H9 (cell line): ENCODE measurements around the gene LRRTM1. TPM values are rescaled to one million over a fixed set of nuclear protein-coding genes. Genes with fewer than 3 reads are reported as not detected.

Experiments
- DNase-seq: peaks from one replicate; pipeline ENCODE4 v3.0.0-alpha.2; 2017
- H2AFZ ChIP-seq: one replicate; pipeline ENCODE4 v1.6.1; 2013; ENCODE audit warnings: mild to moderate bottlenecking, low read length, control low read depth, moderate library complexity
- H2AK5ac ChIP-seq: 2 replicates; pipeline ENCODE4 v1.6.1; 2013; ENCODE audit warnings: low read length, control low read depth, mixed read lengths; ENCODE audit not compliant: insufficient read length
- H2BK120ac ChIP-seq: one replicate; pipeline ENCODE4 v1.6.1; 2013; ENCODE audit warnings: low read depth, mild to moderate bottlenecking, low read length, control low read depth, inconsistent platforms; ENCODE audit not compliant: poor library complexity, severe bottlenecking
- H2BK12ac ChIP-seq: 2 replicates; pipeline ENCODE4 v1.6.1; 2013; ENCODE audit warnings: low read length, control low read depth, mixed read lengths, low read depth; ENCODE audit not compliant: insufficient read length
- H2BK15ac ChIP-seq: 2 replicates; pipeline ENCODE4 v1.6.1; 2013; ENCODE audit warnings: low read depth, low read length, control low read depth
- H2BK20ac ChIP-seq: one replicate; pipeline ENCODE4 v1.6.1; 2013; ENCODE audit warnings: low read depth, mild to moderate bottlenecking, low read length, control low read depth, inconsistent platforms; ENCODE audit not compliant: poor library complexity, severe bottlenecking
- H2BK5ac ChIP-seq: 2 replicates; pipeline ENCODE4 v1.6.1; 2013; ENCODE audit warnings: low read length, control low read depth, mixed read lengths; ENCODE audit not compliant: insufficient read length
- H3K14ac ChIP-seq: 2 replicates; pipeline ENCODE4 v1.6.1; 2013; ENCODE audit warnings: low read length, control low read depth; ENCODE audit not compliant: insufficient read depth
- H3K18ac ChIP-seq: 2 replicates; pipeline ENCODE4 v1.6.1; 2013; ENCODE audit warnings: low read depth, mild to moderate bottlenecking, mixed read lengths, low read length, control low read depth; ENCODE audit not compliant: insufficient read length
- H3K23ac ChIP-seq: 2 replicates; pipeline ENCODE4 v1.6.1; 2013; ENCODE audit warnings: low read length, control low read depth, mixed read lengths, low read depth; ENCODE audit not compliant: insufficient read length
- H3K23me2 ChIP-seq: 2 replicates; pipeline ENCODE4 v1.6.1; 2013; ENCODE audit warnings: low read depth, mild to moderate bottlenecking, mixed read lengths, low read length, control low read depth; ENCODE audit not compliant: insufficient read length, poor library complexity, severe bottlenecking
- H3K27ac ChIP-seq: 2 replicates; pipeline ENCODE4 v1.5.1; 2013; ENCODE audit warnings: low read length, control low read depth, mixed read lengths, low read depth; ENCODE audit not compliant: insufficient read length
- H3K27me3 ChIP-seq: 2 replicates; pipeline ENCODE4 v1.6.1; 2013; ENCODE audit warnings: low read length, control low read depth, inconsistent platforms; ENCODE audit not compliant: insufficient read depth
- H3K4ac ChIP-seq: 2 replicates; pipeline ENCODE4 v1.6.1; 2013; ENCODE audit warnings: low read depth, mild to moderate bottlenecking, control low read depth, inconsistent platforms, low read length, moderate library complexity
- H3K4me1 ChIP-seq: 2 replicates; pipeline ENCODE4 v1.6.1; 2013; ENCODE audit warnings: low read length, control low read depth, inconsistent platforms; ENCODE audit not compliant: insufficient read depth
- H3K4me2 ChIP-seq: 2 replicates; pipeline ENCODE4 v1.6.1; 2013; ENCODE audit warnings: low read length, control low read depth, mixed read lengths; ENCODE audit not compliant: insufficient read length, insufficient read depth
- H3K56ac ChIP-seq: 2 replicates; pipeline ENCODE4 v1.6.1; 2013; ENCODE audit warnings: low read depth, mild to moderate bottlenecking, mixed read lengths, low read length, control low read depth; ENCODE audit not compliant: insufficient read length
- H3K79me1 ChIP-seq: 2 replicates; pipeline ENCODE4 v1.6.1; 2013; ENCODE audit warnings: low read depth, mild to moderate bottlenecking, moderate library complexity, low read length, control low read depth, inconsistent platforms; ENCODE audit not compliant: insufficient read depth, poor library complexity, severe bottlenecking
- H3K79me2 ChIP-seq: 2 replicates; pipeline ENCODE4 v1.6.1; 2013; ENCODE audit warnings: low read length, control low read depth, inconsistent platforms; ENCODE audit not compliant: insufficient read depth
- H3K9ac ChIP-seq: 2 replicates; pipeline ENCODE4 v1.6.1; 2013; ENCODE audit warnings: low read length, control low read depth, mixed read lengths; ENCODE audit not compliant: insufficient read length; ENCODE audit errors: extremely low read depth
- H3K9me3 ChIP-seq: one replicate; pipeline ENCODE4 v1.6.1; 2013; ENCODE audit warnings: low read depth, low read length, inconsistent platforms; ENCODE audit not compliant: control insufficient read depth
- H3T11ph ChIP-seq: one replicate; pipeline ENCODE4 v1.6.1; 2013; ENCODE audit warnings: mild to moderate bottlenecking, low read length, control low read depth, inconsistent platforms
- H4K20me1 ChIP-seq: one replicate; pipeline ENCODE4 v1.6.1; 2013; ENCODE audit not compliant: control insufficient read depth, insufficient read length, insufficient read depth
- H4K5ac ChIP-seq: 2 replicates; pipeline ENCODE4 v1.6.1; 2013; ENCODE audit warnings: low read depth, mild to moderate bottlenecking, mixed read lengths, low read length, control low read depth; ENCODE audit not compliant: insufficient read length
- H4K8ac ChIP-seq: replicated peaks from 2 replicates; pipeline ENCODE4 v1.6.1; 2013; ENCODE audit warnings: low read length, control low read depth, mixed read lengths, low read depth; ENCODE audit not compliant: insufficient read length
- H4K91ac ChIP-seq: 2 replicates; pipeline ENCODE4 v1.6.1; 2013; ENCODE audit warnings: low read depth, mild to moderate bottlenecking, moderate library complexity, mixed read lengths, low read length, control low read depth; ENCODE audit not compliant: insufficient read length
- H3K27ac Mint-ChIP-seq, 3 experiments: 2 replicates in 2 of 3; 3 replicates in 1 of 3; pipeline ENCODE4 v1.8.0; 2020 to 2021; ENCODE audit warnings: mixed read lengths in 3 of 3, mild to moderate bottlenecking in 1 of 3, moderate library complexity in 1 of 3
- H3K27me3 Mint-ChIP-seq: 2 replicates; pipeline ENCODE4 v1.8.0; 2021; ENCODE audit warnings: low read depth, mild to moderate bottlenecking, moderate library complexity, mixed read lengths
- H3K36me3 Mint-ChIP-seq, 3 experiments: 2 replicates in 2 of 3; 3 replicates in 1 of 3; pipeline ENCODE4 v1.8.0; 2020 to 2021; ENCODE audit warnings: low read depth in 3 of 3, mixed read lengths in 3 of 3; ENCODE audit not compliant: insufficient read depth in 1 of 3
- H3K4me1 Mint-ChIP-seq, 2 experiments: 2 replicates each; pipeline ENCODE4 v1.8.0; 2020; ENCODE audit warnings: mixed read lengths in 2 of 2
- H3K4me3 Mint-ChIP-seq, 2 experiments: 2 replicates in 1 of 2; 3 replicates in 1 of 2; pipeline ENCODE4 v1.8.0; 2020 to 2021; ENCODE audit warnings: mild to moderate bottlenecking in 2 of 2, mixed read lengths in 2 of 2, moderate library complexity in 1 of 2
- H3K9me3 Mint-ChIP-seq, 2 experiments: 2 replicates in 1 of 2; 3 replicates in 1 of 2; pipeline ENCODE4 v1.8.0; 2020; ENCODE audit warnings: mild to moderate bottlenecking in 2 of 2, mixed read lengths in 2 of 2, moderate library complexity in 1 of 2
- WGBS: extraction: QIAGEN DNeasy Blood & Tissue Kit; methylation state at CpG from one replicate; pipeline ENCODE4 v1.1.7; 2013; ENCODE audit warnings: missing lambda C conversion rate, low lambda C conversion rate, mixed read lengths; ENCODE audit not compliant: insufficient read length; ENCODE audit errors: extremely low coverage; 5-methylcytosine and 5-hydroxymethylcytosine counted together
- long read RNA-seq: library from polyadenylated mRNA; unstranded; transcript quantifications from one replicate; pipeline ENCODE4 v2.0.0, GENCODE V29; 2020
- total RNA-seq: library from RNA; stranded (reverse); gene quantifications from 2 replicates; pipeline ENCODE4 v1.2.1, GENCODE V29; 2021
- TF ChIP-seq, protein P1 (sequence below): fragments of 200-600 bp; sonication (generic); conservative IDR thresholded peaks from 3 replicates; pipeline ENCODE4 v1.8.0; 2021; ENCODE audit warnings: antibody characterized with exemption, mild to moderate bottlenecking

Gene LRRTM1, protein sequence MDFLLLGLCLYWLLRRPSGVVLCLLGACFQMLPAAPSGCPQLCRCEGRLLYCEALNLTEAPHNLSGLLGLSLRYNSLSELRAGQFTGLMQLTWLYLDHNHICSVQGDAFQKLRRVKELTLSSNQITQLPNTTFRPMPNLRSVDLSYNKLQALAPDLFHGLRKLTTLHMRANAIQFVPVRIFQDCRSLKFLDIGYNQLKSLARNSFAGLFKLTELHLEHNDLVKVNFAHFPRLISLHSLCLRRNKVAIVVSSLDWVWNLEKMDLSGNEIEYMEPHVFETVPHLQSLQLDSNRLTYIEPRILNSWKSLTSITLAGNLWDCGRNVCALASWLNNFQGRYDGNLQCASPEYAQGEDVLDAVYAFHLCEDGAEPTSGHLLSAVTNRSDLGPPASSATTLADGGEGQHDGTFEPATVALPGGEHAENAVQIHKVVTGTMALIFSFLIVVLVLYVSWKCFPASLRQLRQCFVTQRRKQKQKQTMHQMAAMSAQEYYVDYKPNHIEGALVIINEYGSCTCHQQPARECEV
- 1.1 and 1.2 TPM in 2 replicates for total RNA-seq
- long read RNA-seq, partial matches to known transcripts, result 0 of 9 reads
- long read RNA-seq, other reads (novel, unspliced or antisense), result 6 of 9 reads

DNA sequence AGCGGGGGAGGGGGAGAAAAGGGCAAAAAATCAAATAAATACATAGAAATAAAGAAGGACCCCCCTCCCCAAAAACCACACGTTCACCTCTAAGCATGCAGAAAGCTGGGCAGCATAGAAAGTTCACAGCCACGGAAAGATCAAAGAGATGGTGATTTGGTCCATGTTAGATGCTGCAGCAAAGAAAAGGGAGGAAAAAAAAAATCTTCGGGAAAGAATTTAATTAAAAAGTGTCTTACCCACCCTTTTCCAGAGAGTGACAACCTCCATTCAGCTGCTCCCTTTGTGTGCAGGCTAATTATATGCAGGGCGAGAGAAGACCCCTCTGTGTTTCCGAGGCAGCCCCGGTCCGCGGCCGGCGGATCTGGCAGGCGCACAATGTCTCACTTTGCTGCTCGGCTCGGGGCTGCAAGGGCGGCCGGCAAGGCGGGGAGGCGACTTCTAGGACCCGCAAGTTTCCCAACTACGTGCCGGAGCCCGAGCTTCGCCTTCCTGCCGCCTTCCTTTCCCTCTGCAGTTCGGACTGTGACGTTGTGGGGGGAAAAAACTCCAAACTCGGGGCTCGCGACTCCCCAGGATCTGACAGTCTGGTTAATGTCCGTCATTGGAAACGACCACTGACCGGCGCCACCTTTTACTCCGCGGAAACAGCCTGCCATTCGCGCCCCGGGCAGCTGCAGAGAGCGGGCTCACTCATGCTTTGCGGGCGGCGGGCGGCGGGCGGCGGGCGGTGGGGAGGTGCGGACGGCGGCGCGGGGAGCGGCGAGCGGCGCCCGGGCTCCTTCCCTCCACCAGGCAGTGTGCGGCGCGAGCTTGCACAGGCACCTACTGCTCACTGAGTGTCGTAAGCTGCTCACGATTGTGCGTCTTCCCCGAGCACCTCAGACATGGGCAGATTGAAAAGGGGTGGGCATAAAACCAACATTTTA lies at the start of gene LRRTM1:
LRRTM1 (minus strand) TSS at position 844 of the 929 bp plus-strand sequence. CDS start 933 bp downstream, outside the sequence.
- peak within 1 kb of the TSS; percentile 63 to 84 for H3K4me3 Mint-ChIP-seq
- H3K79me1 ChIP-seq, result no peaks in the 10 kb centered on the region
- H3K79me2 ChIP-seq, result no peaks in the 10 kb centered on the region
- peak; percentile 57 for DNase-seq
- WGBS, result no CpG with 5 or more reads among the region's 64 CpGs
- H4K20me1 ChIP-seq, result no peaks in the 10 kb centered on the region
- H3K4me1 ChIP-seq, result peaks cover 12% of the 10 kb centered on the region; the same call in 1 of the 2 replicates
- peaks cover 0 to 2% (median 0%) of the 10 kb centered on the region in 3 experiments; a peak in 1 of 7 replicates for H3K36me3 Mint-ChIP-seq
- no peak within 1 kb of the TSS for H3K18ac ChIP-seq
- no peak within 1 kb of the TSS for H2BK120ac ChIP-seq
- TF ChIP-seq, protein P1, sequence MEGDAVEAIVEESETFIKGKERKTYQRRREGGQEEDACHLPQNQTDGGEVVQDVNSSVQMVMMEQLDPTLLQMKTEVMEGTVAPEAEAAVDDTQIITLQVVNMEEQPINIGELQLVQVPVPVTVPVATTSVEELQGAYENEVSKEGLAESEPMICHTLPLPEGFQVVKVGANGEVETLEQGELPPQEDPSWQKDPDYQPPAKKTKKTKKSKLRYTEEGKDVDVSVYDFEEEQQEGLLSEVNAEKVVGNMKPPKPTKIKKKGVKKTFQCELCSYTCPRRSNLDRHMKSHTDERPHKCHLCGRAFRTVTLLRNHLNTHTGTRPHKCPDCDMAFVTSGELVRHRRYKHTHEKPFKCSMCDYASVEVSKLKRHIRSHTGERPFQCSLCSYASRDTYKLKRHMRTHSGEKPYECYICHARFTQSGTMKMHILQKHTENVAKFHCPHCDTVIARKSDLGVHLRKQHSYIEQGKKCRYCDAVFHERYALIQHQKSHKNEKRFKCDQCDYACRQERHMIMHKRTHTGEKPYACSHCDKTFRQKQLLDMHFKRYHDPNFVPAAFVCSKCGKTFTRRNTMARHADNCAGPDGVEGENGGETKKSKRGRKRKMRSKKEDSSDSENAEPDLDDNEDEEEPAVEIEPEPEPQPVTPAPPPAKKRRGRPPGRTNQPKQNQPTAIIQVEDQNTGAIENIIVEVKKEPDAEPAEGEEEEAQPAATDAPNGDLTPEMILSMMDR, result no peak
- no peak within 1 kb of the TSS for H2BK12ac ChIP-seq
- H3K9me3 ChIP-seq, result no peaks in the 10 kb centered on the region
- H3K4ac ChIP-seq, result no peak within 1 kb of the TSS
- H3K23me2 ChIP-seq, result peaks cover 22% of the 10 kb centered on the region
- H3K4me2 ChIP-seq, result peak within 1 kb of the TSS; percentile 82
- H3K23ac ChIP-seq, result no peak within 1 kb of the TSS
- H3T11ph ChIP-seq, result no peak within 1 kb of the TSS
- H2AFZ ChIP-seq, result no peak within 1 kb of the TSS
- H3K9me3 Mint-ChIP-seq, result peaks cover 0 to 2% of the 10 kb centered on the region in 2 experiments; a peak in 3 of 5 replicates
- H4K5ac ChIP-seq, result no peak within 1 kb of the TSS
- no peak within 1 kb of the TSS for H2BK5ac ChIP-seq
- H4K8ac ChIP-seq, result no peak within 1 kb of the TSS
- H3K27ac ChIP-seq, result no peak within 1 kb of the TSS
- H3K27me3 ChIP-seq, result peaks cover 41% of the 10 kb centered on the region
- no peak within 1 kb of the TSS for H4K91ac ChIP-seq
- no peak within 1 kb of the TSS for H3K9ac ChIP-seq
- peaks cover 82% of the 10 kb centered on the region for H3K27me3 Mint-ChIP-seq
- no peak within 1 kb of the TSS for H3K27ac Mint-ChIP-seq
- H2AK5ac ChIP-seq, result no peak within 1 kb of the TSS
- H3K56ac ChIP-seq, result no peak within 1 kb of the TSS
- no peak within 1 kb of the TSS for H3K14ac ChIP-seq
- H2BK15ac ChIP-seq, result no peak within 1 kb of the TSS
- no peak within 1 kb of the TSS for H2BK20ac ChIP-seq
- H3K4me1 Mint-ChIP-seq, result peaks cover 53 to 65% of the 10 kb centered on the region in 2 experiments
